NCI-H146 (cell line): ENCODE results near the gene OCEL1.
"Not testable (repeated sequence)": the region's sequence is repeated elsewhere in the genome, so short reads cannot be mapped to it uniquely, and the experiment has no call there.

ENCODE experiments used
- DNase-seq: peaks from one replicate; lab custom pipeline; 2025; lab: John Stamatoyannopoulos, UW

Gene OCEL1

DNA sequence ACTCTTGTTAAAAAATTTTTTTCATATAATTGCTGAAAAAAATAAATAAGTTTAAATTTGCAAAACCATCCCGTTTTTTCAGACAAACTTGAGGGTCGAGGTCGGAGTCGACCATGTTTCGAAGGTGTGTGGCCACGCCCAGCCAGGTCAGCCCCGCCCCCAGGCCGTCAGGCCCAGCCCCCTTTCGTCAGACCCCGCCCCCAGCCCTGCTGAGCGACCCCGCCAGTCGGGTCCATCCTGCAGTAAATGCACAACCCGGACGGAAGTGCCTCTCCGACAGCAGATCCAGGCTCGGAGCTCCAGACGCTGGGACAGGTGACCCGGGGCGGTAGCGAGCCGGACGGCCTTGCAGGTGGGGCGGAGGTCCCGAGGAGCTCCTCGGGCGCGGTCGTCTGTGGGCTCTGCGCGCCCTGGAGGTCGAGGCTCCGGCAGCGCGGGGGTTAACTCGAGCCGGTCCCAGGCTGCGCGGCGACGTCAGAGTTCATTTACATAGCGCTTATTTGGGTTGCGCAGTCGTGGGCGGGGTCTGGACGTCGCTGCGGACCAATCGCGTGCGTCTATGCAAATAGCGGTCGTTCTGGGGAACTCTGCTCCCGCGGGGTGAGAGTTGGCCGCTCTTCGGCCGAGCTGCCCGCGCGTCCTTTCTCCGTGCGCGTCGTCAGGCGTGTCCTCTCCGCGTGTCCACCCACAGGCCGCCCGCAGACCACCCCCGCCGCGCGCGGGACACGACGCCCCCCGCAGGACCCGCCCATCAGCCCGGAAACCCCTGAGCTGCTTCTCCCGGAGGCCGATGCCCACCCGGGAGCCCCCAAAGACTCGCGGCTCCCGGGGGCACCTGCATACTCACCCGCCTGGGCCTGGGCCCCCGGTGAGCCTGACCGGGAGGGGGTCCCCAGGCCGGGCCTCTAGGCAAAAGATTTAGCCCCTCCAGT lies at the start of gene OCEL1:
TSS of gene OCEL1 (plus strand) at position 225 of the 932 bp plus-strand sequence. CDS start at position 247, 22 bp downstream.
- DNase-seq = peak; percentile 99

DNA sequence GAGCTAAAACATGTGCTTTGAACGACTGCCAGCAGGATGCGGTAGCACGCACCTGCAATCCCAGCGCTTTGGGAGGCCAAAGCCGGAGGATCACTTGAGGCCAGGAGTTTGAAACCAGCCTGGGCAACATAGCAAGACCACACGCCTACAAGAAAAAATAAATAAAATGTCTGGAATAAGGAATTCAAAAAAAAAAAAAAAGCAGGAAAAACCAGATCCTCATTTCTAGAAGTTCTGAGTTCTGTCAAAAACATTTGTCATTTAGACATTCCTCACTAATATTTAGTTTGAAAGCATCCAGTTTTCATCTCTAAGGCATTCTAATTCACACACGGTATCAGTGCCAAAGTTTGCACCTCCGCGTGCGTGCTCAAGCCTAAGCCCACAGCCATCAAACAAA lies 47.7 kb upstream of the OCEL1 start:
- DNase-seq = no peak

DNA sequence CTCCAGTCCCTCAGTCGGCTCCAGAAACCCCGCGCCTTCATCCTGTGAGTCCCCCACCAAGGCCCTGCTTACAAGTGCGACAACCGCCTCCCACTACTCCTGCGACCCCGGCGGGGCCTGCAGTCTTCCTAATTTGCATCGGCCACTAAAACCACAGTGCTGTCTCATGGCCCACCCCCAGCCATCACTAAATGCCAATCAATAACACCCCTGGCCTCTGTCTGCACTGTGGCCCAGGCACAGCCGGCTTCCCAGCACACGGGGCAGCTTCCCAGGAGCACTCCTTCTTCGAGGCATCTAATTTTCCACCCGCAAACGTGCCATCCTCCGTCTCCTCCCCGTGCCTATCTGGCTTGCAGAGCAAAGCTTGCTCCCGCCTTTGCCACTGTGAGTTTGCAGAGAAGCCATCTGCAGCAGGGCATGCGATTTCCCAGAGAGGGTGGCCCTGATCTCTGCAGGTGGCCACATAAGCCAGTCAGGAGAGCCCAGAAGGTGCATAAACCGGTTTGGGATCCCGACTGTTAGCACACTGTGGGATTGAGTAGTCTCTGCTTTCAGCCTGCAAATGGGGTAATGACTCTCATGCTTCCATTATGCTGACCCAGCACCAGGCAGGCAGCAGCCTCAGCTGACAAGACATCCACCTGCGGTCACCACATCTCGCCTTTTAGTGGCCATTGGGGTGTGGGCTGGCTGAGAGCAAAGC lies 44.9 kb upstream of the OCEL1 start:
- no peak for DNase-seq

GRCh38 chr19:17183271-17183761 lies 42.7 kb upstream of the OCEL1 start:
- DNase-seq = no peak

DNA sequence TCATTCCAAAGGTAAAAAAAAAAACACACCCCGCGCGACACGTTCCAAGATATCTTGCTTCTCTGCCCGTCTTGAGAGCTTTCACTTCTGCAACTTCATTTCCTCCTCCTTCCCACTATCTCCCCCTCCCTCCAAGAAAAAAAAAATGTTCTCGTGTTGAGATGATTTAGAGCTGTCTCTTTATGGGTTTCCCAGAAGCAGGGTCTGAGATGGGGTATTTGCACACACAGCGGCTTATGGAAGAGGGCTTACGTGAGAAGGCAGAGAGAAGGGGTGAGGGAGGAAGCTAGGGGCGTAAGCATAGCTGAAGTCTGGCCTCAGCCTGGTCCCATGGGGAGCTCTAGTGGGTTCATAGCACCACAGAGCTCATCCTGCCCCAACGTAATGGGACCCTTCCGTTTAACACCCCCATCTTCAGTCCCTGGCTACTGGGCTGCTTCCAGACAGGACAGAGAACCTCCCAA lies 42.1 kb upstream of the OCEL1 start:
- no peak for DNase-seq

- no peak for DNase-seq
These were observed 41.6 kb upstream of the OCEL1 start for GRCh38 chr19:17184371-17184841.

DNA sequence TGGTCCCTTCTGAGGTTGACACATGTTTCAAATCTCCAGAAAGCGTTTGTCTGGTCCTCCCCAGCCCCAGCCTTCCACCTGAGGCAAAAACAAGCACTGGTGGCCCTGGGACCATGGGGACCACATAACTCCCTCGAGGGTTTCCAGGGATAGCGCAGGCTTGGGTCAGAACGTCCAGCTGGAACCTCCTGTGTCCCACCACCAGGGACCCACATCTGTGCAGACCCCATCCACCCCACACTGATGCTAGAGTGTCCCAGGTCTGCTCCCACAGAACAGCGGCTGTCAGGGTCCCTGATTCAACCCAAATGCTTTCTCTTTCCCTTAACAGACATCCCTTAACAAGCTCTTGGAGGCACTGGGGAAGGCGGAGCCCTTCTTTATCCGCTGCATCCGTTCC lies 40.4 kb upstream of the OCEL1 start:
- no peak for DNase-seq

DNA sequence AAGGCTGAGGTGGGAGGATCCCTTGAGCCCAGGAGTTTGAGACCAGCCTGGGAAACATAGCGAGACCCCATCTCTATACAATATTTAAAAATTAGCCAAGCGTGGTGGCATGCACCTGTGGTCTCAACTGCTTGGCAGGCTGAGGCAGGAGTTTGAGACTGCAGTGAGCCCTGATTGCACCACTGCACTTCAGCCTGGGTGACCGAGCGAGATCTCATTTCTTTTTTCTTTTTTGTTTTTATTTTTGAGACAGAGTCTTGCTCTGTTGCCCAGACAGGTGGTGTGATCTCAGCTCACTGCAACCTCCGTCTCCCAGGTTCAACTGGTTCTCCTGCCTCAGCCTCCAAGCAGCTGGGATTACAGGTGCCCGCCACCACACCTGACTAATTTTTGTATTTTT lies 34.3 kb upstream of the OCEL1 start:
- not testable (repeated sequence) for DNase-seq

GRCh38 chr19:17192751-17193150 lies 33.3 kb upstream of the OCEL1 start:
- no peak for DNase-seq

- DNase-seq = no peak
These were observed 31.4 kb upstream of the OCEL1 start for GRCh38 chr19:17194608-17195007.

DNA sequence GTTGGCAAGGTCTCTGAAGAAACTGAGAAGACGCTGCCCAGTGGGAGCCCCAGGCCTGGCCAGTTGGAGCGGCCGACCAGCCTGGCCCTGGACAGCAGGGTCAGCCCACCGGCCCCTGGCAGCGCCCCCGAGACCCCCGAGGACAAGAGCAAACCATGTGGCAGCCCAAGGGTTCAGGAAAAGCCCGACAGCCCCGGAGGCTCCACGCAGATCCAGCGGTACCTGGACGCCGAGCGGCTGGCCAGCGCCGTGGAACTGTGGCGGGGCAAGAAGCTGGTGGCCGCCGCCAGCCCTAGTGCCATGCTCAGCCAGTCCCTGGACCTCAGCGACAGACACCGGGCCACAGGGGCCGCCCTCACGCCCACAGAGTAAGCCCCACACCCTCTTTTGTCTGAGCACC lies 30.9 kb upstream of the OCEL1 start:
- no peak for DNase-seq

GRCh38 chr19:17196610-17197009 lies 29.4 kb upstream of the OCEL1 start:
- no peak for DNase-seq

- DNase-seq = no peak
These were observed 28.4 kb upstream of the OCEL1 start for GRCh38 chr19:17197666-17198065.

GRCh38 chr19:17200408-17201079 lies 25.5 kb upstream of the OCEL1 start:
- no peak for DNase-seq

GRCh38 chr19:17202249-17202648 lies 23.8 kb upstream of the OCEL1 start:
- no peak for DNase-seq

DNA sequence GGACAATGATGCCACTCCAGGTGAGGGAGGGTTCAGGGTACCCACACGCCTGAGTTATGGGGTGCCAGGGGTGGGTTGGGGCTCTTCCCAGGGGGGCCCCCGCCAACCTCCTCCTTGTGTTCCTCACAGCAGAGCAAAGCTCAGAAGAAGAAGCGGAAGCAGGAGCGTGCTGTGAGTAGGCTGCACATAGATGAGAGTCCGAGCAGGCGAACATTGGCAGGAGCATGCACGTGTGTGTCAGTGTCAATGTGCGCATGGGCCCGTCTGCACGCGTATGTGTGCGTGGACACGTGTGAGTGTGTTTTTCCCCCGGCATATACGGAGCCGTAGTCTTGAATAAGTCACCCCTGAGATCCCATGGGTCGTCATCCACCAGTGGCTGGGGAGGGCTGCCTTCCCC lies 23.3 kb upstream of the OCEL1 start:
- DNase-seq = no peak

GRCh38 chr19:17205237-17206140 lies 20.5 kb upstream of the OCEL1 start:
- peak; percentile 55 for DNase-seq

GRCh38 chr19:17206736-17207581 lies 19.1 kb upstream of the OCEL1 start:
- no peak for DNase-seq

- peak; percentile 46 for DNase-seq
These were observed 16.6 kb upstream of the OCEL1 start for GRCh38 chr19:17209126-17210036.
